H9 (cell line): ENCODE data around the gene TSPEAR. TPM values are rescaled to one million over a fixed set of nuclear protein-coding genes. Genes with fewer than 3 reads are reported as not detected.

Experiments
- DNase-seq: peaks from one replicate; pipeline ENCODE4 v3.0.0-alpha.2; 2017
- H2AFZ ChIP-seq: one replicate; pipeline ENCODE4 v1.6.1; 2013; ENCODE audit warnings: mild to moderate bottlenecking, low read length, control low read depth, moderate library complexity
- H2AK5ac ChIP-seq: 2 replicates; pipeline ENCODE4 v1.6.1; 2013; ENCODE audit warnings: low read length, control low read depth, mixed read lengths; ENCODE audit not compliant: insufficient read length
- H2BK120ac ChIP-seq: one replicate; pipeline ENCODE4 v1.6.1; 2013; ENCODE audit warnings: low read depth, mild to moderate bottlenecking, low read length, control low read depth, inconsistent platforms; ENCODE audit not compliant: poor library complexity, severe bottlenecking
- H2BK12ac ChIP-seq: 2 replicates; pipeline ENCODE4 v1.6.1; 2013; ENCODE audit warnings: low read length, control low read depth, mixed read lengths, low read depth; ENCODE audit not compliant: insufficient read length
- H2BK15ac ChIP-seq: 2 replicates; pipeline ENCODE4 v1.6.1; 2013; ENCODE audit warnings: low read depth, low read length, control low read depth
- H2BK20ac ChIP-seq: one replicate; pipeline ENCODE4 v1.6.1; 2013; ENCODE audit warnings: low read depth, mild to moderate bottlenecking, low read length, control low read depth, inconsistent platforms; ENCODE audit not compliant: poor library complexity, severe bottlenecking
- H2BK5ac ChIP-seq: 2 replicates; pipeline ENCODE4 v1.6.1; 2013; ENCODE audit warnings: low read length, control low read depth, mixed read lengths; ENCODE audit not compliant: insufficient read length
- H3K14ac ChIP-seq: 2 replicates; pipeline ENCODE4 v1.6.1; 2013; ENCODE audit warnings: low read length, control low read depth; ENCODE audit not compliant: insufficient read depth
- H3K18ac ChIP-seq: 2 replicates; pipeline ENCODE4 v1.6.1; 2013; ENCODE audit warnings: low read depth, mild to moderate bottlenecking, mixed read lengths, low read length, control low read depth; ENCODE audit not compliant: insufficient read length
- H3K23ac ChIP-seq: 2 replicates; pipeline ENCODE4 v1.6.1; 2013; ENCODE audit warnings: low read length, control low read depth, mixed read lengths, low read depth; ENCODE audit not compliant: insufficient read length
- H3K23me2 ChIP-seq: 2 replicates; pipeline ENCODE4 v1.6.1; 2013; ENCODE audit warnings: low read depth, mild to moderate bottlenecking, mixed read lengths, low read length, control low read depth; ENCODE audit not compliant: insufficient read length, poor library complexity, severe bottlenecking
- H3K27ac ChIP-seq: 2 replicates; pipeline ENCODE4 v1.5.1; 2013; ENCODE audit warnings: low read length, control low read depth, mixed read lengths, low read depth; ENCODE audit not compliant: insufficient read length
- H3K27me3 ChIP-seq: 2 replicates; pipeline ENCODE4 v1.6.1; 2013; ENCODE audit warnings: low read length, control low read depth, inconsistent platforms; ENCODE audit not compliant: insufficient read depth
- H3K4ac ChIP-seq: 2 replicates; pipeline ENCODE4 v1.6.1; 2013; ENCODE audit warnings: low read depth, mild to moderate bottlenecking, control low read depth, inconsistent platforms, low read length, moderate library complexity
- H3K4me1 ChIP-seq: 2 replicates; pipeline ENCODE4 v1.6.1; 2013; ENCODE audit warnings: low read length, control low read depth, inconsistent platforms; ENCODE audit not compliant: insufficient read depth
- H3K4me2 ChIP-seq: 2 replicates; pipeline ENCODE4 v1.6.1; 2013; ENCODE audit warnings: low read length, control low read depth, mixed read lengths; ENCODE audit not compliant: insufficient read length, insufficient read depth
- H3K56ac ChIP-seq: 2 replicates; pipeline ENCODE4 v1.6.1; 2013; ENCODE audit warnings: low read depth, mild to moderate bottlenecking, mixed read lengths, low read length, control low read depth; ENCODE audit not compliant: insufficient read length
- H3K79me1 ChIP-seq: 2 replicates; pipeline ENCODE4 v1.6.1; 2013; ENCODE audit warnings: low read depth, mild to moderate bottlenecking, moderate library complexity, low read length, control low read depth, inconsistent platforms; ENCODE audit not compliant: insufficient read depth, poor library complexity, severe bottlenecking
- H3K79me2 ChIP-seq: 2 replicates; pipeline ENCODE4 v1.6.1; 2013; ENCODE audit warnings: low read length, control low read depth, inconsistent platforms; ENCODE audit not compliant: insufficient read depth
- H3K9ac ChIP-seq: 2 replicates; pipeline ENCODE4 v1.6.1; 2013; ENCODE audit warnings: low read length, control low read depth, mixed read lengths; ENCODE audit not compliant: insufficient read length; ENCODE audit errors: extremely low read depth
- H3K9me3 ChIP-seq: one replicate; pipeline ENCODE4 v1.6.1; 2013; ENCODE audit warnings: low read depth, low read length, inconsistent platforms; ENCODE audit not compliant: control insufficient read depth
- H3T11ph ChIP-seq: one replicate; pipeline ENCODE4 v1.6.1; 2013; ENCODE audit warnings: mild to moderate bottlenecking, low read length, control low read depth, inconsistent platforms
- H4K20me1 ChIP-seq: one replicate; pipeline ENCODE4 v1.6.1; 2013; ENCODE audit not compliant: control insufficient read depth, insufficient read length, insufficient read depth
- H4K5ac ChIP-seq: 2 replicates; pipeline ENCODE4 v1.6.1; 2013; ENCODE audit warnings: low read depth, mild to moderate bottlenecking, mixed read lengths, low read length, control low read depth; ENCODE audit not compliant: insufficient read length
- H4K8ac ChIP-seq: replicated peaks from 2 replicates; pipeline ENCODE4 v1.6.1; 2013; ENCODE audit warnings: low read length, control low read depth, mixed read lengths, low read depth; ENCODE audit not compliant: insufficient read length
- H4K91ac ChIP-seq: 2 replicates; pipeline ENCODE4 v1.6.1; 2013; ENCODE audit warnings: low read depth, mild to moderate bottlenecking, moderate library complexity, mixed read lengths, low read length, control low read depth; ENCODE audit not compliant: insufficient read length
- H3K27ac Mint-ChIP-seq, 3 experiments: 2 replicates in 2 of 3; 3 replicates in 1 of 3; pipeline ENCODE4 v1.8.0; 2020 to 2021; ENCODE audit warnings: mixed read lengths in 3 of 3, mild to moderate bottlenecking in 1 of 3, moderate library complexity in 1 of 3
- H3K27me3 Mint-ChIP-seq: 2 replicates; pipeline ENCODE4 v1.8.0; 2021; ENCODE audit warnings: low read depth, mild to moderate bottlenecking, moderate library complexity, mixed read lengths
- H3K36me3 Mint-ChIP-seq, 3 experiments: 2 replicates in 2 of 3; 3 replicates in 1 of 3; pipeline ENCODE4 v1.8.0; 2020 to 2021; ENCODE audit warnings: low read depth in 3 of 3, mixed read lengths in 3 of 3; ENCODE audit not compliant: insufficient read depth in 1 of 3
- H3K4me1 Mint-ChIP-seq, 2 experiments: 2 replicates each; pipeline ENCODE4 v1.8.0; 2020; ENCODE audit warnings: mixed read lengths in 2 of 2
- H3K4me3 Mint-ChIP-seq, 2 experiments: 2 replicates in 1 of 2; 3 replicates in 1 of 2; pipeline ENCODE4 v1.8.0; 2020 to 2021; ENCODE audit warnings: mild to moderate bottlenecking in 2 of 2, mixed read lengths in 2 of 2, moderate library complexity in 1 of 2
- H3K9me3 Mint-ChIP-seq, 2 experiments: 2 replicates in 1 of 2; 3 replicates in 1 of 2; pipeline ENCODE4 v1.8.0; 2020; ENCODE audit warnings: mild to moderate bottlenecking in 2 of 2, mixed read lengths in 2 of 2, moderate library complexity in 1 of 2
- WGBS: extraction: QIAGEN DNeasy Blood & Tissue Kit; methylation state at CpG from one replicate; pipeline ENCODE4 v1.1.7; 2013; ENCODE audit warnings: missing lambda C conversion rate, low lambda C conversion rate, mixed read lengths; ENCODE audit not compliant: insufficient read length; ENCODE audit errors: extremely low coverage; 5-methylcytosine and 5-hydroxymethylcytosine counted together
- total RNA-seq: library from RNA; stranded (reverse); gene quantifications from 2 replicates; pipeline ENCODE4 v1.2.1, GENCODE V29; 2021
- TF ChIP-seq, protein P1 (sequence below): fragments of 200-600 bp; sonication (generic); conservative IDR thresholded peaks from 3 replicates; pipeline ENCODE4 v1.8.0; 2021; ENCODE audit warnings: antibody characterized with exemption, mild to moderate bottlenecking

TSPEAR gene
- total RNA-seq, 1 experiment from 2014 or later, result 1.3 TPM

DNA sequence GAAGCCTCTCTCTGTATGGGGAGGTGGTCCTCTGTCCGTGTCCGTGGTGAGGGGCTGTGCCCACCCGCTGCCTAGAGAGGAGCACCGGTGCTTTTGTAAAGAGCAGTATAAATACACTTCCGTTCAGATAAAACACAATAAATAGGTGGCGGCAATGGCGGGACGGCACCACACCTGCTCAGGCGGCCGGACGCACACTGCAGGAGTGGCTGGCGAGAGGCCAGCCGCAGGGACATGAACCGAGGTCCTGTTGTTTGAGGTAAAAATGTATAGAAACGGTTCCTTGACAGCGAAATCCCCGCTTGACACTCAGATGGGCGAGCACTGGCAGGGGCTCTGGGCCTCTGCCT is 212.2 kb downstream of the TSPEAR start:
- H3K36me3 Mint-ChIP-seq, result peaks cover 0 to 12% (median 0%) of the 10 kb centered on the region in 3 experiments; a peak in 2 of 7 replicates
- H2BK120ac ChIP-seq, result no peak overlapping the region
- H2BK5ac ChIP-seq, result no peak overlapping the region
- no peak overlapping the region for H3K4me3 Mint-ChIP-seq
- no peaks in the 10 kb centered on the region for H4K20me1 ChIP-seq
- H3K4me1 ChIP-seq, result peaks cover 4% of the 10 kb centered on the region; the same call in 1 of the 2 replicates
- no peak overlapping the region for H2BK12ac ChIP-seq
- H3K18ac ChIP-seq, result no peak overlapping the region
- H3K9me3 ChIP-seq, result no peaks in the 10 kb centered on the region
- no peaks in the 10 kb centered on the region for H3K79me2 ChIP-seq
- H3K9ac ChIP-seq, result no peak overlapping the region
- H3K9me3 Mint-ChIP-seq, result peaks cover 0 to 3% of the 10 kb centered on the region in 2 experiments; a peak in 2 of 5 replicates
- H3K23ac ChIP-seq, result no peak overlapping the region
- no peaks in the 10 kb centered on the region for H3K27me3 ChIP-seq
- no peak overlapping the region for H2AFZ ChIP-seq
- H3K79me1 ChIP-seq, result no peaks in the 10 kb centered on the region
- no peak overlapping the region for H4K5ac ChIP-seq
- no peak overlapping the region for H3K4me2 ChIP-seq
- TF ChIP-seq, protein P1, sequence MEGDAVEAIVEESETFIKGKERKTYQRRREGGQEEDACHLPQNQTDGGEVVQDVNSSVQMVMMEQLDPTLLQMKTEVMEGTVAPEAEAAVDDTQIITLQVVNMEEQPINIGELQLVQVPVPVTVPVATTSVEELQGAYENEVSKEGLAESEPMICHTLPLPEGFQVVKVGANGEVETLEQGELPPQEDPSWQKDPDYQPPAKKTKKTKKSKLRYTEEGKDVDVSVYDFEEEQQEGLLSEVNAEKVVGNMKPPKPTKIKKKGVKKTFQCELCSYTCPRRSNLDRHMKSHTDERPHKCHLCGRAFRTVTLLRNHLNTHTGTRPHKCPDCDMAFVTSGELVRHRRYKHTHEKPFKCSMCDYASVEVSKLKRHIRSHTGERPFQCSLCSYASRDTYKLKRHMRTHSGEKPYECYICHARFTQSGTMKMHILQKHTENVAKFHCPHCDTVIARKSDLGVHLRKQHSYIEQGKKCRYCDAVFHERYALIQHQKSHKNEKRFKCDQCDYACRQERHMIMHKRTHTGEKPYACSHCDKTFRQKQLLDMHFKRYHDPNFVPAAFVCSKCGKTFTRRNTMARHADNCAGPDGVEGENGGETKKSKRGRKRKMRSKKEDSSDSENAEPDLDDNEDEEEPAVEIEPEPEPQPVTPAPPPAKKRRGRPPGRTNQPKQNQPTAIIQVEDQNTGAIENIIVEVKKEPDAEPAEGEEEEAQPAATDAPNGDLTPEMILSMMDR, result no peak
- no peak overlapping the region for H2BK20ac ChIP-seq
- no peaks in the 10 kb centered on the region for H3K23me2 ChIP-seq
- no CpG with 5 or more reads among the region's 18 CpGs for WGBS
- no peak overlapping the region for H3K4ac ChIP-seq
- H3K56ac ChIP-seq, result no peak overlapping the region
- DNase-seq, result no peak
- H3K27ac Mint-ChIP-seq, result no peak overlapping the region
- no peak overlapping the region for H3K14ac ChIP-seq
- no peak overlapping the region for H2AK5ac ChIP-seq
- no peak overlapping the region for H3K27ac ChIP-seq
- H3K27me3 Mint-ChIP-seq, result no peaks in the 10 kb centered on the region
- no peak overlapping the region for H3T11ph ChIP-seq
- H4K8ac ChIP-seq, result no peak overlapping the region
- no peak overlapping the region for H2BK15ac ChIP-seq
- H4K91ac ChIP-seq, result no peak overlapping the region
- peaks cover 24 to 27% of the 10 kb centered on the region in 2 experiments for H3K4me1 Mint-ChIP-seq
